Renal cortex interstitium (tissue), 15 donors: ENCODE results near the gene CFAP206. TPM values are rescaled to one million over a fixed set of nuclear protein-coding genes. Genes with fewer than 3 reads are reported as not detected.

ENCODE experiments used
- DNase-seq, 11 donors: peaks; one replicate each; pipeline ENCODE4 v3.0.0-alpha.2; 2013; ENCODE audit warnings: low read depth in 9 of 11, low spot score in 4 of 11; ENCODE audit errors: extremely low read depth in 1 of 11
- long read RNA-seq, 16 experiments: transcript quantifications; one replicate each; lab custom pipeline, GENCODE V29; 2026
- polyA plus RNA-seq, 3 donors: library from polyadenylated mRNA; unstranded; fragments of 120-200 nt; gene quantifications; one replicate each; pipeline ENCODE4 v1.2.1, GENCODE V29; 2013; ENCODE audit not compliant: insufficient read length in 3 of 3

CFAP206 gene, protein sequence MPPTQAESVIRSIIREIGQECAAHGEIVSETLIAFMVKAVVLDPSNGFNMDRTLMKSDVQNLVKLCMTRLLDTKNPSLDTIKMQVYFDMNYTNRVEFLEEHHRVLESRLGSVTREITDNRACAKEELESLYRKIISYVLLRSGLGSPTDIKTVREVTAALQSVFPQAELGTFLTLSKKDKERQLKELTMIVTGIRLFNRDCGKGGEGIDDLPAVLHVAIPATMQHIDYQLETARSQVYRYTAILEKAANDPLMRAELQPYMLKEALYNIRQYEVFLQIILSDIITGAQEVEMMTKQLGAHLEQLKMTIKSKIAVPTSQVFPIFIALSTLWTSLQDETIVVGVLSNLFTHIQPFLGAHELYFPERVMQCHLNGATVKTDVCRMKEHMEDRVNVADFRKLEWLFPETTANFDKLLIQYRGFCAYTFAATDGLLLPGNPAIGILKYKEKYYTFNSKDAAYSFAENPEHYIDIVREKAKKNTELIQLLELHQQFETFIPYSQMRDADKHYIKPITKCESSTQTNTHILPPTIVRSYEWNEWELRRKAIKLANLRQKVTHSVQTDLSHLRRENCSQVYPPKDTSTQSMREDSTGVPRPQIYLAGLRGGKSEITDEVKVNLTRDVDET
- 1 to 10 TPM; 2.9 to 3.5 (median 3.2) TPM for polyA plus RNA-seq
- long read RNA-seq, donor 1, result 0 reads
- long read RNA-seq, donor 2, result 0 reads
- long read RNA-seq, donor 3, result 0 reads
- long read RNA-seq, donor 4, result 0 reads
- long read RNA-seq, donor 5, result 0 reads
- long read RNA-seq, donor 6, result 0 reads
- long read RNA-seq, donor 7, result 0 reads
- long read RNA-seq, donor 8, result 0 reads
- long read RNA-seq, donor 9, partial matches to known transcripts, result 0 of 2 reads
- long read RNA-seq, donor 9, other reads (novel, unspliced or antisense), result 0 of 2 reads
- long read RNA-seq, donor 10, result 0 reads
- long read RNA-seq, donor 11, result 0 reads
- long read RNA-seq, donor 12, result 0 reads
- long read RNA-seq, donor 13, result 0 reads
- long read RNA-seq, donor 14, result 0 reads
- long read RNA-seq, donor 15, result 0 reads
- long read RNA-seq, donor 16, partial matches to known transcripts, result 0 of 1 reads
- long read RNA-seq, donor 16, other reads (novel, unspliced or antisense), result 0 of 1 reads

- peak; percentile 65 to 84 (median 77) for DNase-seq
These were observed at the start of gene CFAP206 for GRCh38 chr6:87407901-87408720. Gene CFAP206 (plus strand): TSS chr6:87407972. CDS start chr6:87409840, 1,868 bp downstream.

GRCh38 chr6:87364602-87365252 is 43.0 kb upstream of the CFAP206 start:
- DNase-seq, result no peak

- DNase-seq, result no peak
These were observed 41.5 kb upstream of the CFAP206 start for GRCh38 chr6:87366072-87366827.

DNA sequence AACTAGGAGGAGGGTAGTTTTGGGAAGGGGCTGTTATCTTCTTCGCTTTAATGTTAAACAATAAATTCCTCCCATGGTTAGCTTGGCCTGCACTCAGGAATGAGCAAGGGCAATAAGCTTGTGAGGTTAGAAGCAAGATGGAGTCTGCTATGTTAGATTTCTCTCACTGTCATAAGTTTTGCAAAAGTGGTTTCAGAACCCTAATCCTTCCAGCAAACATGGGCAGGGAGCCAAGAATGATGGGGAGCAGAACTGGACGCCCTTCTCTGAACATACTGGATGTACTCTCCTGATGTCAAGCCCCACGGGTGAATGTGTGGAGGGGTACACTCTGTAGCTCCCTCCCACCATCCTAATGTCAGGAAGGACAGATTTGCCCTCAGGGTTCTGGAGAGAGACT is 40.9 kb upstream of the CFAP206 start:
- no peak for DNase-seq

GRCh38 chr6:87373377-87373776 is 34.4 kb upstream of the CFAP206 start:
- DNase-seq, result no peak

DNA sequence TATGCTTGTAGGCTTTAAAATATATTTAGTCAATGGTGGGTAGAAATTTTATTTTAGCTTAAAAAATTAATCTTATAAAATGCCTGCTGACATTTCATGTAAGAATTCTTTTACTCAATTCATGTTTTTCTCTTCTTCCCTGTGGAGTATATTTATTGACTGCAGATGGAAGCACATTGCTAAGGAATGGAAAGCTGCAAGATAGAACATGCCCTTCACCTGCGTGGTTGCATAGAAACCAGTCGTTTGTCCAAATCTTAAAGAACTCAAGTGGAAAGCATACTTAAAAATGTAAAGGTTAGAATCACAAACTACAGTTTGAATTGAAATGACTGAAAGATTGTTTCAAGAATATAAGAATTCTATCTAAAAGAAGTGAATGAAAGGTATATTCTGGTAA is 32.5 kb upstream of the CFAP206 start:
- no peak for DNase-seq

DNA sequence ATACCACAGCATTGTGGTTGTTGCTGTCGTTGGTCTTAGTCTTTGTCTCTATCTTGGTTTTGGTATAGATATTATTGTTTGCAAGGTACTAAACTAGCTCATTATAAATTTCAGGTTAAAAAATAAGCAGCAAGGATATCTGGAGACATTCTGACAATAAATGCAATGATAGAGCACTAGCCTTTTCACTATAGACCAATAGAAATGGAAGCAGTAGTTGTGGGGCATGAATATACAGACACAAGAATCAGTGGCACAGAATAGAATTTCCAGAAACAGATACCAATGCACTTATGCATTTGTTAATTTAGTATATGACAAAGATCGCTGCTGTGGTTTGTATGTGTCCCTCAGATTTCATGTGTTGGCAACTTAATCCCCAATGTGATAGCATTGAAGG is 31.1 kb upstream of the CFAP206 start:
- no peak for DNase-seq

DNA sequence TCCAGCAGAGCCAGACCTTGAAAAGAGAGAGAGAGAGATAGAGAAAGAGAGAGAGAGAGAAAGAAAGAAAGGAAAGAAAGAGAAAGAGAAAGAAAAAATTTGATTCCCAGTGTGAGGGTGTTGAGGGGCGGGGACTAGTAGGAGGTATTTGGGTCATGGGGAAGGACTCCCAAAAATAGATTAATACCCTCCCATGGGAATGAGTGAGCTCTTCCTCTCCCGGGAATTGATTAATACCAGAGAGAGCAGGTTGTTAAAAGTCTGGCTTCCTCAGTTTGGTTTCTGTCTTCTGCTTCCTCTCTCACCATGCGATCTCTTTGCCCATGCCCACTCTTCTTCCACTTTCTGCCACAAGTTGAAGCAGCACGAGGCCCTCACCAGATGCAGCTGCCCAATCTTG is 28.8 kb upstream of the CFAP206 start:
- no peak for DNase-seq

- DNase-seq, result no peak
These were observed 24.9 kb upstream of the CFAP206 start for GRCh38 chr6:87382861-87383260.

- DNase-seq, result no peak
These were observed 23.7 kb upstream of the CFAP206 start for GRCh38 chr6:87384038-87384437.

GRCh38 chr6:87384449-87384848 is 23.3 kb upstream of the CFAP206 start:
- DNase-seq, result no peak

- DNase-seq, result peak in 1 of 11 donors; percentile 9
These were observed 16.4 kb upstream of the CFAP206 start for GRCh38 chr6:87391334-87391733.

- DNase-seq, result peak in 10 of 11 donors; percentile 23 to 69 (median 42)
These were observed 14.6 kb upstream of the CFAP206 start for GRCh38 chr6:87393026-87393622.

GRCh38 chr6:87395431-87395830 is 12.3 kb upstream of the CFAP206 start:
- DNase-seq, result no peak

DNA sequence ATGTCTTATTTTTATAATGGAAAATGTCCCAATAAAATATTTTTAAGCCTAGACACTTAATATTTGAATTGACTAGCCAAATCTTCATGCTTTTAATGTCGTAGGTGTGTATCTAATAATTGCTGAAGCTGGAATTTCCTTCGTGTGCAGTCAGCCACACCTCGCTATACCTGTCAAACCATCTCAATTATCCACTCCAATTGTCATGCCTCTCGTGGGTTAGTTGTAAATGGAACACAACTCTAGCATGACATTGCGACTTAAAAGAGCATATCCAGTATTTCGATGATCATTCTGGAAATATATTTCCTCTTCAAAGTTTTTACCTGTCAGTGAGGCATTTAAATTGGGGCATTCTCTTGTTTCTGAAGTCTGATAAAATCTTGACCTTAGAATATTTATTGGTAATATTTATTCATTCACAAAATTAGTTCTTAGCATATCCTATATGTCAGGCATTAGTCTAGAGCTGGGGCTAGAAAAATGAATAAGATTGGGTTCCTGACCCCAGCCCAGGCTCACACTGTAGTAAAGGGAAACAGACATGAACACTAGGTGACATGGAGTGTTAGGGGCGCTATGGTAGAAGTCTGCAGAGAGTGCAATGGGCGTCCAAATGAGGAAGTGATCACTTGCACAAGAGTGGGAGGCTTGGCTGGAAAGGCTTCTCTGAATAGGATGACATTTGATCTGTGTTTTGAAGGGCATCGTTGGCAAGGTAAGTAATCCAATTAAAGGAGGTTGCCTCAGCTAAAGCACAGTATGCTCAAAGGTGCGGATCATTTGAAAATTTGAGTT is 11.0 kb upstream of the CFAP206 start:
- DNase-seq, result no peak

GRCh38 chr6:87397656-87398055 is 10.1 kb upstream of the CFAP206 start:
- DNase-seq, result peak in 1 of 11 donors; percentile 46
